Aorta (tissue), 5 donors: ENCODE results near the gene RBM15B. TPM values are rescaled to one million over a fixed set of nuclear protein-coding genes. Genes with fewer than 3 reads are reported as not detected.

Source experiments
- ATAC-seq: fragments of 200-7000 bp; cut with Tn5 transposase; one replicate; pipeline ENCODE4 v1.9.1; 2022; ENCODE audit warnings: moderate library complexity; ENCODE audit not compliant: low FRiP score
- DNase-seq, 2 donors: peaks; one replicate each; pipeline ENCODE4 v3.0.0-alpha.2; 2020
- H3K27ac ChIP-seq, 2 donors: one replicate each; pipeline ENCODE4 v1.5.1; 2013; ENCODE audit warnings: low read length in 2 of 2, mild to moderate bottlenecking in 2 of 2, moderate library complexity in 2 of 2, control low read depth in 1 of 2, inconsistent platforms in 1 of 2, low read depth in 1 of 2
- H3K27me3 ChIP-seq, 2 donors: one replicate each; pipeline ENCODE4 v1.6.1; 2013; ENCODE audit warnings: control low read depth in 1 of 2, low read length in 1 of 2, mild to moderate bottlenecking in 1 of 2, moderate library complexity in 1 of 2; ENCODE audit not compliant: insufficient read depth in 2 of 2, control insufficient read depth in 1 of 2
- H3K36me3 ChIP-seq, 2 donors: one replicate each; pipeline ENCODE4 v1.6.1; 2013; ENCODE audit warnings: control low read depth in 1 of 2, low read length in 1 of 2, mild to moderate bottlenecking in 1 of 2; ENCODE audit not compliant: insufficient read depth in 2 of 2, control insufficient read depth in 1 of 2
- H3K4me1 ChIP-seq, 2 donors: one replicate each; pipeline ENCODE4 v1.6.1; 2013; ENCODE audit warnings: low read length in 2 of 2, control low read depth in 1 of 2, mild to moderate bottlenecking in 1 of 2, moderate library complexity in 1 of 2; ENCODE audit not compliant: insufficient read depth in 2 of 2, control insufficient read depth in 1 of 2
- H3K4me3 ChIP-seq, 2 donors: one replicate each; pipeline ENCODE4 v1.5.1; 2013; ENCODE audit warnings: low read length in 2 of 2, control low read depth in 1 of 2, mild to moderate bottlenecking in 1 of 2
- H3K9me3 ChIP-seq: one replicate; pipeline ENCODE4 v1.6.1; 2013; ENCODE audit warnings: mild to moderate bottlenecking, low read length; ENCODE audit not compliant: control insufficient read depth
- WGBS, 2 donors: extraction: QIAGEN DNeasy Blood & Tissue Kit; methylation state at CpG; one replicate each; pipeline ENCODE4 v1.1.7; 2013; 5-methylcytosine and 5-hydroxymethylcytosine counted together
- intact Hi-C, 2 donors: fragments of 100-400 bp; cut with DNase I; formaldehyde crosslinking; loops; one replicate each; pipeline versions ENCODE4 v1.14.2 to v1.15.0; 2022
- polyA plus RNA-seq, 2 donors: library from polyadenylated mRNA; stranded (reverse); fragments of 200-250 nt; gene quantifications; one replicate each; pipeline ENCODE4 v1.2.3, GENCODE V29; 2013
- total RNA-seq, 2 donors: library from RNA; stranded (reverse); fragmentation: NEBNext Ultra II Directional; extraction: Animal tissue kit (Norgen Biotek cat#: 25700); gene quantifications; one replicate each; pipeline ENCODE4 v1.2.1, GENCODE V29; 2021
- donor health status: healthy with polysubstance abuse.
- donor health status: Bipolar disorder and iron deficiency.
- donor health status: DM: no; HTN: no; CAD: no.
- donor health status: DM: no; HTN: no; CAD: no.
- donor health status: DM: yes; HTN: yes; CAD: no.

The RBM15B gene
- total and polyA plus RNA-seq, 4 donors, result 6.9 to 25.4 (median 16.2) TPM

GRCh38 chr3:51373658-51374421 lies 17.2 kb upstream of the RBM15B start:
- 81 to 83% methylated on average over 5 of the region's 5 CpGs for WGBS, 2 donors
- H3K4me1 ChIP-seq, result no peaks in the 10 kb centered on the region
- ATAC-seq, result no peak
- intact Hi-C loops, result loop anchor here (5.0 to 10.0 kb wide), 4 partner anchors 267 to 799 kb away; partner anchors contain the start of gene MAPKAPK3 (in 2 of the 2)
- DNase-seq, result peak in 1 of 2 donors; percentile 10
- no peak overlapping the region for H3K4me3 ChIP-seq
- no peak overlapping the region for H3K27ac ChIP-seq
- H3K27me3 ChIP-seq, result no peaks in the 10 kb centered on the region
- H3K9me3 ChIP-seq, result no peaks in the 10 kb centered on the region
- no peaks in the 10 kb centered on the region for H3K36me3 ChIP-seq

- 93 to 94% methylated on average over 11 of the region's 11 CpGs for WGBS, 2 donors
- no peak for ATAC-seq
- Histone ChIP-seq H3K4me1 (no peaks in the 10 kb centered on the region), H3K4me3 (no peak overlapping the region), H3K27me3 (no peaks in the 10 kb centered on the region), H3K27ac (no peak overlapping the region), H3K9me3 (no peaks in the 10 kb centered on the region), H3K36me3 (no peaks in the 10 kb centered on the region)
- intact Hi-C loops, result loop anchor here (5.0 to 10.0 kb wide), 4 partner anchors 267 to 800 kb away; partner anchors contain the start of gene MAPKAPK3 (in 2 of the 2)
- peak; percentile 18 to 38 for DNase-seq
These were observed 16.6 kb upstream of the RBM15B start for GRCh38 chr3:51374456-51374855.

- intact Hi-C loops, result loop anchor here in 1 of 2 donors (10.0 kb wide), 1 partner anchor 800 kb away; no protein-coding TSS in a partner anchor
- H3K27ac ChIP-seq, result no peak overlapping the region
- H3K4me3 ChIP-seq, result no peak overlapping the region
- no peaks in the 10 kb centered on the region for H3K4me1 ChIP-seq
- peak in 1 of 2 donors; percentile 25 for DNase-seq
- no peaks in the 10 kb centered on the region for H3K27me3 ChIP-seq
- H3K36me3 ChIP-seq, result no peaks in the 10 kb centered on the region
- no peak for ATAC-seq
- H3K9me3 ChIP-seq, result no peaks in the 10 kb centered on the region
These were observed 15.9 kb upstream of the RBM15B start for GRCh38 chr3:51375136-51375535.

GRCh38 chr3:51375571-51375970 lies 15.5 kb upstream of the RBM15B start:
- Histone ChIP-seq H3K4me3 (no peak overlapping the region), H3K4me1 (no peaks in the 10 kb centered on the region), H3K9me3 (no peaks in the 10 kb centered on the region), H3K36me3 (no peaks in the 10 kb centered on the region), H3K27me3 (no peaks in the 10 kb centered on the region), H3K27ac (no peak overlapping the region)
- ATAC-seq (no peak), DNase-seq (peak; percentile 14 to 49)
- WGBS, 2 donors, result 73 to 75% methylated on average over 8 of the region's 8 CpGs
- intact Hi-C loops, result loop anchor here in 1 of 2 donors (10.0 kb wide), 1 partner anchor 801 kb away; no protein-coding TSS in a partner anchor

- H3K27me3 ChIP-seq, result no peaks in the 10 kb centered on the region
- H3K4me1 ChIP-seq, result no peaks in the 10 kb centered on the region
- no peaks in the 10 kb centered on the region for H3K9me3 ChIP-seq
- H3K4me3 ChIP-seq, result no peak overlapping the region
- DNase-seq (peak; percentile 3 to 20), ATAC-seq (no peak)
- H3K36me3 ChIP-seq, result no peaks in the 10 kb centered on the region
- no peak overlapping the region for H3K27ac ChIP-seq
- 80 to 91% methylated on average over 5 of the region's 5 CpGs for WGBS, 2 donors
- intact Hi-C loops, result loop anchor here in 1 of 2 donors (10.0 kb wide), 1 partner anchor 803 kb away; no protein-coding TSS in a partner anchor
These were observed 13.0 kb upstream of the RBM15B start for GRCh38 chr3:51378065-51378464.

- peak in 1 of 2 donors; percentile 42 for DNase-seq
- H3K27me3 ChIP-seq, result no peaks in the 10 kb centered on the region
- no peak overlapping the region for H3K4me3 ChIP-seq
- no peaks in the 10 kb centered on the region for H3K9me3 ChIP-seq
- no peaks in the 10 kb centered on the region for H3K4me1 ChIP-seq
- H3K36me3 ChIP-seq, result no peaks in the 10 kb centered on the region
- 74 to 86% methylated on average over 2 of the region's 2 CpGs for WGBS, 2 donors
- no peak for ATAC-seq
- no peak overlapping the region for H3K27ac ChIP-seq
- intact Hi-C loops, result loop anchor here in 1 of 2 donors (10.0 kb wide), 1 partner anchor 804 kb away; no protein-coding TSS in a partner anchor
These were observed 12.4 kb upstream of the RBM15B start for GRCh38 chr3:51378726-51379125.

GRCh38 chr3:51379301-51379700 lies 11.8 kb upstream of the RBM15B start:
- 79 to 80% methylated on average over 8 of the region's 8 CpGs for WGBS, 2 donors
- H3K4me3 ChIP-seq, result no peak overlapping the region
- no peak for ATAC-seq
- peak; percentile 24 to 45 for DNase-seq
- no peaks in the 10 kb centered on the region for H3K4me1 ChIP-seq
- no peaks in the 10 kb centered on the region for H3K27me3 ChIP-seq
- intact Hi-C loops, result loop anchor here in 1 of 2 donors (10.0 kb wide), 1 partner anchor 804 kb away; no protein-coding TSS in a partner anchor
- no peaks in the 10 kb centered on the region for H3K36me3 ChIP-seq
- H3K9me3 ChIP-seq, result no peaks in the 10 kb centered on the region
- H3K27ac ChIP-seq, result no peak overlapping the region

- H3K36me3 ChIP-seq, result no peaks in the 10 kb centered on the region
- intact Hi-C loops, result loop anchor here (5.0 to 10.0 kb wide), 2 partner anchors 805 to 808 kb away; no protein-coding TSS in a partner anchor
- H3K4me3 ChIP-seq, result no peak overlapping the region
- no peaks in the 10 kb centered on the region for H3K27me3 ChIP-seq
- ATAC-seq, result no peak
- peak in 1 of 2 donors; percentile 43 for DNase-seq
- no peak overlapping the region for H3K27ac ChIP-seq
- H3K9me3 ChIP-seq, result no peaks in the 10 kb centered on the region
- 85 to 87% methylated on average over 8 of the region's 8 CpGs for WGBS, 2 donors
- no peaks in the 10 kb centered on the region for H3K4me1 ChIP-seq
These were observed 11.2 kb upstream of the RBM15B start for GRCh38 chr3:51379746-51380455.
